Measurements from ENCODE around the gene FGF1.

The FGF1 gene

DNA sequence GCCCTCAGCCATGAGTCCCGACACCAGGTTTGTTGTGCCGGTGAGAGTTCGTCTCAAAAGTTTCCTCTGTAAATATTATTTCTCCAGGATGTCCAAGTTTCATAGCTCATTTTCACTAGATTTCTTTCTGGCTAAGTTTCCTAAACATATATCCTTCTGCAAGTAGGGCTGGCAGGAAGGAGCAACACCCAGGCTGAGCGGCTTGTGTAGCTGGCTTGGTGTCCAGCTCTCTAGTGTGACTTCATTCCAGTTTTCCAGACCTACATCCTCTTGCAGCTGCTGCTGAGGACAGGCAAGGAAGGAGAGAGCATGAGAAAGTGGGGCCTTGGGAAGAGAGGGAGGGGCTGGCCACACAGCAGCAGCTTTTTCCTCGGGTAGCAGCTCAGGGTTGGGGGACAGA lies 80.3 kb downstream of the FGF1 start:
- in situ Hi-C loops (cut with HindIII; ENCODE audit: low pct_unique_long_range_greater_than_20kb, low sequenced_read_pairs) = no loop called here
- no peak for TF ChIP-seq JUND (IDR thresholded peaks at IDR 0.05; ENCODE audit: low read depth)

GRCh38 chr5:142602720-142603245 lies 83.1 kb downstream of the FGF1 start:
- no peak for DNase-seq (ENCODE audit: low read depth in 1 of 2, low spot score in 1 of 2)
- no peak for TF ChIP-seq JUND (IDR thresholded peaks at IDR 0.05; ENCODE audit: low read depth)
- in situ Hi-C loops (cut with HindIII; ENCODE audit: low pct_unique_long_range_greater_than_20kb, low sequenced_read_pairs) = no loop called here

More for the DNA sequence above, 80.3 kb downstream of the FGF1 start:
- no peak for DNase-seq (ENCODE audit: low read depth in 1 of 2, low spot score in 1 of 2)

- no peak for TF ChIP-seq JUND (IDR thresholded peaks at IDR 0.05; ENCODE audit: low read depth)
- in situ Hi-C loops (cut with HindIII; ENCODE audit: low pct_unique_long_range_greater_than_20kb, low sequenced_read_pairs) = no loop called here
- peak in 1 of 2 experiments; percentile 30 for DNase-seq (ENCODE audit: low read depth in 1 of 2, low spot score in 1 of 2)
These were observed 84.5 kb downstream of the FGF1 start for GRCh38 chr5:142601432-142601831.

DNA sequence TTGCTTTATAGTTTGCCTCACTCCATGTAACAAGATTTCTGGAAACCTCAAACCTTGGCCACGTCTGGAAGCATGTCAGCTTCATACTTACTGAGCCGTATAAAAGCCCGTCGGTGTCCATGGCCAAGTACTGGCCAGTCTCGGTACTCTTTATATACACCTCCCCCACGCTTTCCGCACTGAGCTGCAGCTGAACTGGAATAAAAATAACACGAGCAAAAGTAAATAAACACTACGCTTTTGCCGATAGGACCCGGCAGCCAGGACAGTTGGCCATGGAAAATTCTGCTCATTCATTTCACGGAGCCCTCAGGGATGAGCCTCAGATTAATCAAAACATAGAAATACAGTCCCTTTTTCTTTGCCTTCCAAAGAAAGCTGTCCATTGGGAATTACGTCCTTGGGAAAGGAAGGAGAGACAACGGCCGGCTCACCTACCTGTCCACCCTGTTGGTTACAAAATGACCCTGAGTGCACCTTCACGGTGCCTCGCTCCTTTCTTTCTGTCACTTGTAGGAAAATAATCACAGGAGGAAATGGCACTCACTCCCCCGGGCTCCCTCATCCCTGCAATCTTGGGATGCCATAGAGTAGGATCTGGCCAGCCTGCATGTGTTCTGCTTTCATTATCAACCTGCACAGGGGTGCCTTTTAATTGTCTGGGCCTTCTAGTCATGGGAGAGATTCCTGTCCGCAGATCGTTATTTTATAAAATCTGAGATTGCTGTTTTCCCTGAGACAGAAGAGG lies 85.1 kb downstream of the FGF1 start:
- TF ChIP-seq JUND (IDR thresholded peaks at IDR 0.05; ENCODE audit: low read depth) = no peak
- DNase-seq (ENCODE audit: low read depth in 1 of 2, low spot score in 1 of 2) = peak in 1 of 2 experiments; percentile 21
- in situ Hi-C loops (cut with HindIII; ENCODE audit: low pct_unique_long_range_greater_than_20kb, low sequenced_read_pairs) = no loop called here

DNA sequence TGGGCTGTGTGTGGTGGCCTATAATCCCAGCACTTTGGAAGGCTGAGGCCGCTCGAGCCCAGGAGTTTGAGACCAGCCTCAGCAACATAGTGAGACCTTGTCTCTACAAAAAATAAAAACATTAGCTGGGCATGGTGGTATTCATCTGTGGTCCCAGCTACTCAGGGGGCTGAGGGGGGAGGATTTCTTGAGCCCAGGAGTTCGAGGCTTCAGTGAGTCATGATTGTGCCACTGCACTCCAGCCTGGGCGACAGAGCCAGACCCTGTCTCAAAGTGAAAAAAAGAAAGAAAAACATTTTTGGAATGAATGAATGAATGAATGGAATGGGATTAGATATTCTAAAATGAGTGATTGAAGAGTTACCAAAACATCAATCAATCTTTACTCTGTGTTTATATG lies 85.8 kb downstream of the FGF1 start:
- DNase-seq (ENCODE audit: low read depth in 1 of 2, low spot score in 1 of 2) = no peak
- no peak for TF ChIP-seq JUND (IDR thresholded peaks at IDR 0.05; ENCODE audit: low read depth)
- in situ Hi-C loops (cut with HindIII; ENCODE audit: low pct_unique_long_range_greater_than_20kb, low sequenced_read_pairs) = no loop called here

DNA sequence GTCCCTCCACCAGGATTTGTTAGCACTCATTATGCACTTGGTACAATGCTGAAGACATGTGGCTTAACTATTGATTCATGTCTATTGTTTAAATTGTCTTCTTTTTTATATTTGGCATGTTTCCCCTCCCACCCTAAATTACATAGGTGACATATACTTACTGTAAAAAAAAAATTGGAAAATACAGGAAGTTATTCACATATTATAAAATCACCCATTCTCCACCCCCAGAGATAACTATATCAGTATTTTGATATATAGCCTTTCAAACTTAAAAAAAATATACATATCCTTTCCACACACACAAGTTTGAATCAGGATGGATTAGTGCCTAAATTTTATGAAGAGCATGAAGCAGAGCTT lies 87.6 kb downstream of the FGF1 start:
- in situ Hi-C loops (cut with HindIII; ENCODE audit: low pct_unique_long_range_greater_than_20kb, low sequenced_read_pairs) = no loop called here
- TF ChIP-seq JUND (IDR thresholded peaks at IDR 0.05; ENCODE audit: low read depth) = no peak
- DNase-seq (ENCODE audit: low read depth in 1 of 2, low spot score in 1 of 2) = no peak

GRCh38 chr5:142597546-142598337 lies 88.1 kb downstream of the FGF1 start:
- in situ Hi-C loops (cut with HindIII; ENCODE audit: low pct_unique_long_range_greater_than_20kb, low sequenced_read_pairs) = no loop called here
- peak in 1 of 2 experiments; percentile 62 for DNase-seq (ENCODE audit: low read depth in 1 of 2, low spot score in 1 of 2)
- TF ChIP-seq JUND (IDR thresholded peaks at IDR 0.05; ENCODE audit: low read depth) = no peak

DNA sequence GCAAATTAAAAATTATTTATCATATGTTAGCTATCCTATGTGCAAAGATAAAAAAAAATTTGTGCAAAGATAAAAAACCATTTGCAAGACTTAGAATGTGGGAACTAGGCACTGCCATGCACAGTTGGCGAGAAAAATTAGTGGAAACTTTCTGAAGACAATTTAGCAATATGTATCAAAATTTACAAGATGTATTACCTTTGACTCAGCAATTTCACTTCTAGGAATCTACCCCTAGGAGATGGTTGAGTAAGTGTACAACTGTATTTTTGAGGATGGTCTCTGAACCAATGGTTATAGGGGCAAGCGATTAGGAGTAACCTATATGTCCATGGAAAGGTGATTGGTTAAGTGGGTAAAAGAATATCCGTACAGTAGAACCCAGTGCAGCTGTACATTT lies 88.9 kb downstream of the FGF1 start:
- TF ChIP-seq JUND (IDR thresholded peaks at IDR 0.05; ENCODE audit: low read depth) = no peak
- in situ Hi-C loops (cut with HindIII; ENCODE audit: low pct_unique_long_range_greater_than_20kb, low sequenced_read_pairs) = no loop called here
- DNase-seq (ENCODE audit: low read depth in 1 of 2, low spot score in 1 of 2) = no peak

DNA sequence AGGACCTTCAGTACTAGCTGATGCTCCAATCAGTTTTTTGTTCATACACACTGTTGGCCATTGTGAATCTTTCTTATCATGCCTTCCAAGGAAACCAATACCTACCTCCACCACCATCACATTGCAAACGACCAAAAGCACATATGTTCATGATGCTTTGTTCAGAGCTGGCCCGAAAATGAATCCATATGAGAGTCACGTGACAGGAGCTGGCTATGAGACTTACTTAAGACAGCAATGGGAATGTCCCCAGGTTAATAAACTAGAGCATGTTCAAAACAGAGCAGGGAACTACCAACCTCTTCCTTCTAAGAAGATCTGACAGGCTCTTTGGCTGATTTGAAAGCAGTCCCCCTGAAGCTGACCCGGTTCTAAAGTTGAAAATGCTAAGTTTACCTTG lies 93.5 kb downstream of the FGF1 start:
- TF ChIP-seq JUND (IDR thresholded peaks at IDR 0.05; ENCODE audit: low read depth) = no peak
- in situ Hi-C loops (cut with HindIII; ENCODE audit: low pct_unique_long_range_greater_than_20kb, low sequenced_read_pairs) = no loop called here

DNA sequence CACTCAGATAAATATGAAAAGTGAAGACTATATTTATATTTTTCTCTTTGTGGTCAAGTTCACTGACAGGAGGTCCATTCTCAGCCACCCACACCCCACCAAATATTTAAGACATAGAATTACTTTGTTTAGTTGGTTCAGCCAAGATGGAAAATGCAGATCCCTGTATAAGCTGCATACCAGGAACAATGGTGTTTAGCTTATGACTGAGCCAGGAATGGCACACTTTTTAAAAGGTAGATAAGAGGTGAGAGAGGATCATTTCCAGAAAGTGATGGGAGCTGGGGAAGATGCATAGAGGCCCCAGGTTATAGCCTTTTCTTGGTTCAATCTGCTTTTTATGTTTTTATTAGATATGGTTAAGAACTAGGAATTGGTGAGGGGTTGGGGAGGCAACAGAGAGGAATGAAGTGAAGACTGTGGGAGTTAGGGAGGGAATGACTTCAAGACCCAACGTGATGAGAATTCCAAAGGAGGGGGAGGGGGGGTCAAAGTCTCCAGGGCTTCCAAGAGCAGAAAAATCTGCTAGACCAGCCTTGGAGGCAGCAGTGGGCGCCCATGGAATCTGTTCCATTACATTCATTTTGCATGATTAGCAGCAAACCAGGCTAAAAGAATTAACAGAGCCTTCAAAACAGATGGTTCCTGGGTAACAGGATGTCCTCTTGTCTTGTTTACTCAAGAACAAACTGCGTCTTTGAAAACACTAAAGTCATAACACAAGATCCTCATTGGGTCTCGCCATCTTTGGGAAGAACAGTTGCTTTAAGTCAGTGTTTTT lies 95.2 kb downstream of the FGF1 start:
- no peak for DNase-seq (ENCODE audit: low read depth in 1 of 2, low spot score in 1 of 2)
- in situ Hi-C loops (cut with HindIII; ENCODE audit: low pct_unique_long_range_greater_than_20kb, low sequenced_read_pairs) = no loop called here
- no peak for TF ChIP-seq JUND (IDR thresholded peaks at IDR 0.05; ENCODE audit: low read depth)

More for the DNA sequence above, 93.5 kb downstream of the FGF1 start:
- DNase-seq (ENCODE audit: low read depth in 1 of 2, low spot score in 1 of 2) = no peak

GRCh38 chr5:142589720-142590119 lies 96.2 kb downstream of the FGF1 start:
- in situ Hi-C loops (cut with HindIII; ENCODE audit: low pct_unique_long_range_greater_than_20kb, low sequenced_read_pairs) = no loop called here
- TF ChIP-seq JUND (IDR thresholded peaks at IDR 0.05; ENCODE audit: low read depth) = no peak
- DNase-seq (ENCODE audit: low read depth in 1 of 2, low spot score in 1 of 2) = no peak

- peak in 1 of 2 experiments; percentile 57 for DNase-seq (ENCODE audit: low read depth in 1 of 2, low spot score in 1 of 2)
- no peak for TF ChIP-seq JUND (IDR thresholded peaks at IDR 0.05; ENCODE audit: low read depth)
- in situ Hi-C loops (cut with HindIII; ENCODE audit: low pct_unique_long_range_greater_than_20kb, low sequenced_read_pairs) = no loop called here
These were observed 98.4 kb downstream of the FGF1 start for GRCh38 chr5:142587354-142587965.
